HG03066 (cell line): Measurements from ENCODE around the gene AKAP12.

Experiments used
- ATAC-seq: cut with Tn5 transposase; IDR thresholded peaks from one replicate; pipeline ENCODE4 v1.9.1; 2021; ENCODE audit warnings: low read depth; ENCODE audit not compliant: unreplicated experiment

AKAP12 gene

GRCh38 chr6:151275566-151275965 is 35.8 kb downstream of the AKAP12 start:
- no peak for ATAC-seq

- no peak for ATAC-seq
These were observed 36.5 kb downstream of the AKAP12 start for GRCh38 chr6:151276112-151276740.

GRCh38 chr6:151279891-151280290 is 40.1 kb downstream of the AKAP12 start:
- ATAC-seq: no peak

- no peak for ATAC-seq
These were observed 41.1 kb downstream of the AKAP12 start for GRCh38 chr6:151280859-151281258.

GRCh38 chr6:151284012-151284411 is 44.2 kb downstream of the AKAP12 start:
- no peak for ATAC-seq

- no peak for ATAC-seq
These were observed 44.8 kb downstream of the AKAP12 start for GRCh38 chr6:151284548-151285017.

- ATAC-seq: no peak
These were observed 45.4 kb downstream of the AKAP12 start for GRCh38 chr6:151285122-151285521.

- no peak for ATAC-seq
These were observed 46.4 kb downstream of the AKAP12 start for GRCh38 chr6:151286214-151286613.

GRCh38 chr6:151288712-151289398 is 49.1 kb downstream of the AKAP12 start:
- ATAC-seq: no peak

- no peak for ATAC-seq
These were observed 49.7 kb downstream of the AKAP12 start for GRCh38 chr6:151289399-151290007.

GRCh38 chr6:151290877-151291721 is 51.3 kb downstream of the AKAP12 start:
- no peak for ATAC-seq

GRCh38 chr6:151291722-151292059 is 51.9 kb downstream of the AKAP12 start:
- no peak for ATAC-seq

- ATAC-seq: no peak
These were observed 53.4 kb downstream of the AKAP12 start for GRCh38 chr6:151292974-151293687.

GRCh38 chr6:151293688-151294016 is 53.9 kb downstream of the AKAP12 start:
- ATAC-seq: no peak

GRCh38 chr6:151294561-151295101 is 54.9 kb downstream of the AKAP12 start:
- no peak for ATAC-seq

- no peak for ATAC-seq
These were observed 58.1 kb downstream of the AKAP12 start for GRCh38 chr6:151297886-151298285.

- ATAC-seq: no peak
These were observed 59.2 kb downstream of the AKAP12 start for GRCh38 chr6:151299011-151299410.

GRCh38 chr6:151300267-151300991 is 60.7 kb downstream of the AKAP12 start:
- no peak for ATAC-seq

- ATAC-seq: no peak
These were observed 61.8 kb downstream of the AKAP12 start for GRCh38 chr6:151301547-151301946.

GRCh38 chr6:151303231-151303630 is 63.5 kb downstream of the AKAP12 start:
- no peak for ATAC-seq
